SHP77 treated with DMSO at 0.1 percent for 48 hours (cell line): ENCODE measurements around the gene OR2T33.
"Not testable (repeated sequence)": the region's sequence is repeated elsewhere in the genome, so short reads cannot be mapped to it uniquely, and the experiment has no call there.

Experiments
- DNase-seq: peaks from one replicate; lab custom pipeline; 2025; lab: John Stamatoyannopoulos, UW

The OR2T33 gene

GRCh38 chr1:248277876-248278275 is at the start of gene OR2T33:
OR2T33 (minus strand) TSS chr1:248277976; CDS start chr1:248273814, 4,162 bp downstream.
- no peak for DNase-seq

GRCh38 chr1:248324468-248324867 is 46.7 kb upstream of the OR2T33 start, which contains the start of gene OR2M7:
OR2M7 (minus strand) TSS chr1:248324568; CDS start chr1:248324568, 0 bp downstream.
- no peak for DNase-seq

- no peak for DNase-seq
Measured at GRCh38 chr1:248316796-248317195, 39.0 kb upstream of the OR2T33 start.

- DNase-seq = not testable (repeated sequence)
Measured at GRCh38 chr1:248306740-248307139, 29.0 kb upstream of the OR2T33 start.

- no peak for DNase-seq
Measured at GRCh38 chr1:248306103-248306502, 28.3 kb upstream of the OR2T33 start.

- DNase-seq = not testable (repeated sequence)
Measured at GRCh38 chr1:248305672-248306071, 27.9 kb upstream of the OR2T33 start.

- no peak for DNase-seq
Measured at GRCh38 chr1:248303324-248303723, 25.5 kb upstream of the OR2T33 start, which contains the start of gene OR2T12. OR2T12 (minus strand) TSS chr1:248303424; CDS start chr1:248295578, 7,846 bp downstream.

- no peak for DNase-seq
Measured at GRCh38 chr1:248288391-248288790, 10.6 kb upstream of the OR2T33 start.

GRCh38 chr1:248273225-248273624 is 4.6 kb downstream of the OR2T33 start:
- DNase-seq = not testable (repeated sequence)

- DNase-seq = no peak
Measured at GRCh38 chr1:248268178-248268577, 9.6 kb downstream of the OR2T33 start.

- DNase-seq = not testable (repeated sequence)
Measured at GRCh38 chr1:248259309-248259708, 18.5 kb downstream of the OR2T33 start.

- peak; percentile 7 for DNase-seq
Measured at GRCh38 chr1:248243204-248243603, 34.6 kb downstream of the OR2T33 start.

GRCh38 chr1:248239478-248239877 is 38.3 kb downstream of the OR2T33 start:
- DNase-seq = no peak

- DNase-seq = no peak
Measured at GRCh38 chr1:248231117-248231516, 46.7 kb downstream of the OR2T33 start, which contains the start of gene OR2M4. OR2M4 (plus strand) TSS chr1:248231417; CDS start chr1:248238929, 7,512 bp downstream.

- no peak for DNase-seq
Measured at GRCh38 chr1:248229360-248229908, 48.3 kb downstream of the OR2T33 start.

- DNase-seq = no peak
Measured at GRCh38 chr1:248225537-248225936, 52.2 kb downstream of the OR2T33 start.
